AG04450 (cell line): ENCODE results near the gene LGALS7. TPM values are rescaled to one million over a fixed set of nuclear protein-coding genes. Genes with fewer than 3 reads are reported as not detected.

Experiments used
- CTCF ChIA-PET: fragments of 300-600, 350-600 bp; formaldehyde crosslinking; extraction: SDS; loops from one replicate; lab custom pipeline; 2022; ENCODE audit warnings: antibody characterized with exemption, inconsistent platforms; lab: Charles Lee
- POLR2A ChIA-PET: fragments of 350-600 bp; formaldehyde crosslinking; extraction: SDS; loops from one replicate; lab custom pipeline; 2021; ENCODE audit warnings: antibody characterized with exemption, inconsistent platforms; lab: Yijun Ruan, JAX
- DNase-seq: peaks from one replicate; pipeline ENCODE4 v3.0.0-alpha.2; 2011; ENCODE audit warnings: low read depth, low spot score
- H3K27ac ChIP-seq: one replicate; pipeline ENCODE4 v1.5.1; 2012; ENCODE audit warnings: low read depth, low read length, control low read depth
- H3K27me3 ChIP-seq: one replicate; pipeline ENCODE4 v1.6.0; 2012; ENCODE audit warnings: low read length; ENCODE audit not compliant: control insufficient read depth, insufficient read depth
- H3K4me3 ChIP-seq: 2 replicates; pipeline ENCODE4 v1.5.1; 2011; ENCODE audit warnings: mild to moderate bottlenecking, low read depth, low read length, control low read depth
- H3K9me3 ChIP-seq: 2 replicates; pipeline ENCODE4 v1.5.1; 2012; ENCODE audit warnings: low read length; ENCODE audit not compliant: control insufficient read depth, insufficient read depth
- CTCF ChIP-seq: IDR thresholded peaks from 2 replicates; pipeline ENCODE4 v1.5.1; 2011; ENCODE audit warnings: low read depth, low read length, control low read depth, inconsistent platforms
- polyA plus RNA-seq: library from polyadenylated mRNA; depleted of rRNA; stranded (reverse); fragments of >200 nt; gene quantifications from 2 replicates; pipeline ENCODE4 v1.2.3, GENCODE V29; 2011

LGALS7 gene
- polyA plus RNA-seq, 1 experiment = not detected

- no peak overlapping the region for H3K4me3 ChIP-seq
- no peak overlapping the region for H3K27ac ChIP-seq
- ChIA-PET CTCF (interaction anchor here (0.6 kb wide), 1 partner anchor 74 kb away, joined by 4 read pairs; no protein-coding TSS in a partner anchor), POLR2A (interaction anchor here (0.6 kb wide), 1 partner anchor 350 kb away, joined by 3 read pairs; no protein-coding TSS in a partner anchor)
- H3K9me3 ChIP-seq = no peaks in the 10 kb centered on the region; the same call in 1 of the 2 replicates
- no peak for DNase-seq
- TF ChIP-seq CTCF = no peak
- no peaks in the 10 kb centered on the region for H3K27me3 ChIP-seq
Observed at GRCh38 chr19:38726284-38726673, 47.0 kb downstream of the LGALS7 start.

GRCh38 chr19:38725469-38726283, 47.6 kb downstream of the LGALS7 start:
- no peaks in the 10 kb centered on the region; the same call in 1 of the 2 replicates for H3K9me3 ChIP-seq
- CTCF ChIA-PET = interaction anchor here (0.6 kb wide), 1 partner anchor 73 kb away, joined by 4 read pairs; no protein-coding TSS in a partner anchor
- DNase-seq = no peak
- no peak for TF ChIP-seq CTCF
- H3K4me3 ChIP-seq = no peak overlapping the region
- POLR2A ChIA-PET = interaction anchor here (0.6 kb wide), 1 partner anchor 76 kb away, joined by 4 read pairs; no protein-coding TSS in a partner anchor
- H3K27me3 ChIP-seq = no peaks in the 10 kb centered on the region
- H3K27ac ChIP-seq = no peak overlapping the region

- DNase-seq = no peak
- CTCF ChIA-PET = interaction anchor here (0.5 to 1.3 kb wide), 3 partner anchors 89 to 206 kb away, joined by 3 to 4 read pairs (median 3); partner anchors contain the start of genes MRPS12 and SARS2
- Histone ChIP-seq H3K27me3 (no peaks in the 10 kb centered on the region), H3K9me3 (no peaks in the 10 kb centered on the region; the same call in 1 of the 2 replicates), H3K27ac (no peak overlapping the region), H3K4me3 (no peak overlapping the region)
- TF ChIP-seq CTCF = no peak
- POLR2A ChIA-PET = interaction anchor here (0.9 kb wide), 1 partner anchor 13 kb away, joined by 3 read pairs; no protein-coding TSS in a partner anchor
Observed at GRCh38 chr19:38723990-38724854, 49.1 kb downstream of the LGALS7 start.

GRCh38 chr19:38723606-38723965, 49.7 kb downstream of the LGALS7 start:
- Histone ChIP-seq H3K27me3 (no peaks in the 10 kb centered on the region), H3K9me3 (no peaks in the 10 kb centered on the region; the same call in 1 of the 2 replicates), H3K27ac (no peak overlapping the region), H3K4me3 (no peak overlapping the region)
- ChIA-PET CTCF (interaction anchor here (0.6 to 1.4 kb wide), 3 partner anchors 38 to 207 kb away, joined by 3 to 4 read pairs (median 3); partner anchors contain the start of genes MRPS12 and SARS2), POLR2A (interaction anchor here (0.9 kb wide), 1 partner anchor 12 kb away, joined by 3 read pairs; no protein-coding TSS in a partner anchor)
- TF ChIP-seq CTCF = no peak
- no peak for DNase-seq
